Neural progenitor cell (in vitro differentiated cells): ENCODE results near the gene RUNX3. TPM values are rescaled to one million over a fixed set of nuclear protein-coding genes. Genes with fewer than 3 reads are reported as not detected.

Experiments
- DNase-seq: peaks from one replicate; pipeline ENCODE4 v3.0.0-alpha.2; 2016; ENCODE audit warnings: low spot score
- H2AFZ ChIP-seq: fragments of 200-600 bp; sonication (generic); replicated peaks from 2 replicates; pipeline ENCODE4 v1.6.1; 2016; ENCODE audit warnings: antibody characterized with exemption
- H3F3A ChIP-seq: fragments of 200-600 bp; sonication (generic); 2 replicates; pipeline ENCODE4 v1.6.1; 2016; ENCODE audit warnings: antibody characterized with exemption, low read depth
- H3K27ac ChIP-seq: fragments of 200-600 bp; sonication (generic); 2 replicates; pipeline ENCODE4 v1.5.1; 2016; ENCODE audit warnings: mild to moderate bottlenecking
- H3K27me3 ChIP-seq: fragments of 200-600 bp; sonication (generic); 2 replicates; pipeline ENCODE4 v1.6.1; 2016; ENCODE audit warnings: mild to moderate bottlenecking, moderate library complexity
- H3K36me3 ChIP-seq: fragments of 200-600 bp; sonication (generic); 2 replicates; pipeline ENCODE4 v1.5.1; 2016
- H3K4me1 ChIP-seq: fragments of 200-600 bp; sonication (generic); 2 replicates; pipeline ENCODE4 v1.6.1; 2016; ENCODE audit warnings: mixed run types
- H3K4me2 ChIP-seq: fragments of 200-600 bp; sonication (generic); 2 replicates; pipeline ENCODE4 v1.6.1; 2016
- H3K4me3 ChIP-seq: fragments of 200-600 bp; sonication (generic); 2 replicates; pipeline ENCODE4 v1.5.1; 2016
- H3K79me2 ChIP-seq: fragments of 200-600 bp; sonication (generic); 2 replicates; pipeline ENCODE4 v1.6.1; 2016; ENCODE audit warnings: low read depth
- H3K9ac ChIP-seq: fragments of 200-600 bp; sonication (generic); 2 replicates; pipeline ENCODE4 v1.6.1; 2016
- H3K9me3 ChIP-seq: fragments of 200-600 bp; sonication (generic); 2 replicates; pipeline ENCODE4 v1.5.1; 2016; ENCODE audit warnings: low read depth
- H4K20me1 ChIP-seq: fragments of 200-600 bp; sonication (generic); 2 replicates; pipeline ENCODE4 v1.6.1; 2016; ENCODE audit warnings: low read depth
- H3K27ac Mint-ChIP-seq: 3 replicates; pipeline ENCODE4 v1.8.0; 2021; ENCODE audit warnings: mixed read lengths
- H3K27me3 Mint-ChIP-seq: 2 replicates; pipeline ENCODE4 v1.8.0; 2022; ENCODE audit warnings: low read depth, mild to moderate bottlenecking, inconsistent platforms, moderate library complexity, mixed read lengths; ENCODE audit not compliant: insufficient read depth
- H3K36me3 Mint-ChIP-seq: 3 replicates; pipeline ENCODE4 v1.8.0; 2021; ENCODE audit warnings: mixed read lengths
- H3K4me1 Mint-ChIP-seq: 3 replicates; pipeline ENCODE4 v1.8.0; 2021; ENCODE audit warnings: mixed read lengths
- H3K4me3 Mint-ChIP-seq: 3 replicates; pipeline ENCODE4 v1.8.0; 2021; ENCODE audit warnings: mild to moderate bottlenecking, moderate library complexity, mixed read lengths
- H3K9me3 Mint-ChIP-seq: 3 replicates; pipeline ENCODE4 v1.8.0; 2020; ENCODE audit warnings: mixed read lengths
- EZH2 ChIP-seq: fragments of 200-600 bp; sonication (generic); IDR thresholded peaks from 2 replicates; pipeline ENCODE4 v1.6.1; 2017; ENCODE audit warnings: antibody characterized with exemption, mild to moderate bottlenecking, moderate library complexity
- EZH2phosphoT487 ChIP-seq: fragments of 200-600 bp; sonication (generic); IDR thresholded peaks from 2 replicates; pipeline ENCODE4 v1.6.1; 2017; ENCODE audit warnings: antibody characterized with exemption
- total RNA-seq: library from RNA; depleted of rRNA; stranded (reverse); fragments of >200 nt; gene quantifications from 2 replicates; pipeline ENCODE4 v1.2.3, GENCODE V29; 2015; ENCODE audit warnings: low replicate concordance
- TF ChIP-seq, protein P1 (sequence below): fragments of 200-600 bp; sonication (generic); IDR thresholded peaks from 2 replicates; pipeline ENCODE4 v1.5.1; 2017; ENCODE audit warnings: antibody characterized with exemption, mild to moderate bottlenecking

The RUNX3 gene
- total RNA-seq, 1 donor from 2014 or later: not detected

DNA sequence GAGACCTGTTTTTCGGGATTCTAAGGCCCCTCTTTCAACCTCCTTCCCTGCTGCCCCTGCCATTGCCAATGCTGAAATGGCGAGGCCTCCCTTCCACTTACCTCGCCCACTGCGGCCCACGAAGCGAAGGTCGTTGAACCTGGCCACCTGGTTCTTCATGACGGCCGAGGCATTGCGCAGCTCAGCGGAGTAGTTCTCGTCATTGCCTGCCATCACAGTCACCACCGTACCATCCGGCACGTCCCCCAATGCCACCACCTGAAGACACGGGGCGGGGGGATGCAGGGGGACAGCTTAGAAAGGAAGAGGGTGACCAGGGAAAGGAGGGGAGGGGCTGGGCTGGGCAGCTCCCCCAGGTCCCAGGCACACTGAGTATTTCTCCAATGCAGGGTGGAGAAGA lies 2.6 kb downstream of the RUNX3 start:
- Mint-ChIP-seq H3K4me3 (no peak overlapping the region), H3K4me1 (peaks cover 16% of the 10 kb centered on the region), H3K27ac (no peak overlapping the region), H3K27me3 (peaks cover 74% of the 10 kb centered on the region), H3K36me3 (no peaks in the 10 kb centered on the region), H3K9me3 (no peaks in the 10 kb centered on the region)
- Histone ChIP-seq H3K4me3 (no peak overlapping the region), H3K27ac (no peak overlapping the region), H3F3A (peaks cover 18% of the 10 kb centered on the region), H3K4me1 (peaks cover 23% of the 10 kb centered on the region), H3K79me2 (no peaks in the 10 kb centered on the region), H3K9ac (no peak overlapping the region), H4K20me1 (peaks cover 30% of the 10 kb centered on the region), H3K9me3 (no peaks in the 10 kb centered on the region), H2AFZ (no peak overlapping the region), H3K36me3 (no peaks in the 10 kb centered on the region), H3K27me3 (peaks cover 85% of the 10 kb centered on the region), H3K4me2 (no peak overlapping the region)
- no peak for TF ChIP-seq EZH2
- no peak for TF ChIP-seq EZH2phosphoT487
- TF ChIP-seq, protein P1, sequence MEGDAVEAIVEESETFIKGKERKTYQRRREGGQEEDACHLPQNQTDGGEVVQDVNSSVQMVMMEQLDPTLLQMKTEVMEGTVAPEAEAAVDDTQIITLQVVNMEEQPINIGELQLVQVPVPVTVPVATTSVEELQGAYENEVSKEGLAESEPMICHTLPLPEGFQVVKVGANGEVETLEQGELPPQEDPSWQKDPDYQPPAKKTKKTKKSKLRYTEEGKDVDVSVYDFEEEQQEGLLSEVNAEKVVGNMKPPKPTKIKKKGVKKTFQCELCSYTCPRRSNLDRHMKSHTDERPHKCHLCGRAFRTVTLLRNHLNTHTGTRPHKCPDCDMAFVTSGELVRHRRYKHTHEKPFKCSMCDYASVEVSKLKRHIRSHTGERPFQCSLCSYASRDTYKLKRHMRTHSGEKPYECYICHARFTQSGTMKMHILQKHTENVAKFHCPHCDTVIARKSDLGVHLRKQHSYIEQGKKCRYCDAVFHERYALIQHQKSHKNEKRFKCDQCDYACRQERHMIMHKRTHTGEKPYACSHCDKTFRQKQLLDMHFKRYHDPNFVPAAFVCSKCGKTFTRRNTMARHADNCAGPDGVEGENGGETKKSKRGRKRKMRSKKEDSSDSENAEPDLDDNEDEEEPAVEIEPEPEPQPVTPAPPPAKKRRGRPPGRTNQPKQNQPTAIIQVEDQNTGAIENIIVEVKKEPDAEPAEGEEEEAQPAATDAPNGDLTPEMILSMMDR: no peak
- no peak for DNase-seq

DNA sequence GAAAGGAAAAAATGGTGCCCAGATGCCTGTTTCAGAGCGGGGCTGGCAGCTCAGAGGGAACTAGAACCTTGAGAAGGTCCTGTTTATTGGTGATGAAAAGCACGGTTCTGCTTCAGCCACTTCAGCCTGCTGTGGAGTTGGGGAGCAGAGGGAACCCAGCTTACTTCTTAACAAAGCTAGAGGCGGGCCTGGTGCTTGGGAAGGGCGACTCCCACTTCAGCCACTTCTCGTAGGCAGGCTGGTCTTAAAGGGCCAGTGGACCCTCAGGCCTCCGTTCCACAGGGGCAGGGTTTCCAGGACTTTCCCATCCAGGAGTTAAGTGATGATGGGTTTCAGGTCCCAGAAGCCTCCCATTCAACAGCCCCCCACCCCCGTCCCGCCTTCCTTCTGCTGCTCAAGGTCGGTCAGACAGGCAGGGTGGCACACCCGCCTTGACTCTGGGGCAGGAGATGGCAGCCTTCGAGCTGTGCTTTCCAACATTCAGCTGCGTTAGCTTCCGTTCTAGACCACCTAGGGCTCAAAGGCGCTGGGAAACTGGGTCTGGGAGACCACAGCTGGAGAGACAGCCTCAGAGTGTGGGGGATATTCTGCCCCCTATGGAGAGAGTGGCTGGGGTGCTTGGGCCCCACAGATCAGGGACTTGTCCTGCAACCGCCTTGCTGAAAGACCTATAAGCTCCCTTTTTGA lies 3.4 kb downstream of the RUNX3 start:
- H3K4me3 Mint-ChIP-seq: peak overlapping the region; percentile 13
- Histone ChIP-seq H3K27ac (no peak overlapping the region), H3K9ac (no peak overlapping the region), H3K4me3 (no peak overlapping the region), H3K27me3 (peaks cover 77% of the 10 kb centered on the region), H3K36me3 (no peaks in the 10 kb centered on the region), H2AFZ (peak overlapping the region; percentile 15), H3K4me2 (peak overlapping the region; percentile 59), H3K9me3 (no peaks in the 10 kb centered on the region), H4K20me1 (peaks cover 26% of the 10 kb centered on the region), H3F3A (peaks cover 16% of the 10 kb centered on the region), H3K79me2 (no peaks in the 10 kb centered on the region), H3K4me1 (peaks cover 19% of the 10 kb centered on the region)
- H3K9me3 Mint-ChIP-seq: no peaks in the 10 kb centered on the region
- H3K4me1 Mint-ChIP-seq: peaks cover 14% of the 10 kb centered on the region
- DNase-seq: peak; percentile 66
- no peaks in the 10 kb centered on the region for H3K36me3 Mint-ChIP-seq
- TF ChIP-seq, protein P1: no peak
- TF ChIP-seq EZH2: peak; percentile 26
- peaks cover 71% of the 10 kb centered on the region for H3K27me3 Mint-ChIP-seq
- H3K27ac Mint-ChIP-seq: no peak overlapping the region

DNA sequence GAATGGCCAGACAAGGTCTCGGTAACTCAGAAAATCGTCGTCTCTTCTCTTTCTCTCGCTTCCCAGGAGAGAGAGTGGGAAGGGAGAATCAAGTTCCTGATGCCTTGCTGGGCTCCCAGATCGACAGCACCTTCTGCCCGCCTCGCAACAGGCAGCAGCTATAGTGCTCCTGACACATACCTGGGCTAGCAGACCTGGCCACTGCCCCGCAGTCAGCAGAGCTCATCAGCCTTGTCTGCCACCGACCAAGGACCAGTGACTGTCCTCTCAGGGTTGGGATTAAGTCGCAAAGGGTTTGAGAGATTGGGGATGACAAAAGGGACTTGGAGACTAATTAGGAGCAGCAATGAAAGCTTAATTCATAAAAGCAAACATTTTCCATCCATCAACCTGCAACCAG lies 4.1 kb downstream of the RUNX3 start:
- H3K4me1 ChIP-seq: peaks cover 17% of the 10 kb centered on the region
- H3F3A ChIP-seq: peaks cover 8% of the 10 kb centered on the region
- peak overlapping the region; percentile 13 for H3K4me3 Mint-ChIP-seq
- H3K4me1 Mint-ChIP-seq: peaks cover 9% of the 10 kb centered on the region
- no peak for DNase-seq
- H3K36me3 Mint-ChIP-seq: no peaks in the 10 kb centered on the region
- H3K79me2 ChIP-seq: no peaks in the 10 kb centered on the region
- H3K4me2 ChIP-seq: peak overlapping the region; percentile 59
- TF ChIP-seq, protein P1: no peak
- TF ChIP-seq EZH2: no peak
- no peak for TF ChIP-seq EZH2phosphoT487
- H3K9me3 Mint-ChIP-seq: no peaks in the 10 kb centered on the region
- no peak overlapping the region for H3K27ac ChIP-seq
- H3K4me3 ChIP-seq: no peak overlapping the region
- H3K27ac Mint-ChIP-seq: no peak overlapping the region
- peaks cover 70% of the 10 kb centered on the region for H3K27me3 ChIP-seq
- peak overlapping the region; percentile 15 for H2AFZ ChIP-seq
- no peak overlapping the region for H3K9ac ChIP-seq
- no peaks in the 10 kb centered on the region for H3K9me3 ChIP-seq
- H3K27me3 Mint-ChIP-seq: peaks cover 63% of the 10 kb centered on the region
- H3K36me3 ChIP-seq: no peaks in the 10 kb centered on the region
- peaks cover 20% of the 10 kb centered on the region for H4K20me1 ChIP-seq
